H54 (cell line): Measurements from ENCODE around the gene IQCB1.
A peak's percentile ranks its signal among the peaks of the same experiment; 100 is the strongest.
"Not testable (repeated sequence)": the region's sequence is repeated elsewhere in the genome, so short reads cannot be mapped to it uniquely, and the experiment has no call there.

Experiments
- DNase-seq: peaks from one replicate; pipeline ENCODE4 v3.0.0; 2011; ENCODE audit warnings: low spot score, mixed read lengths; ENCODE audit not compliant: insufficient read length
- FAIRE-seq: peaks from 3 replicates; lab custom pipeline; 2011; peaks lifted over from hg19 to GRCh38; lab: Jason Lieb, UNC
- POLR2A ChIP-seq: IDR thresholded peaks from 2 replicates; pipeline ENCODE4 v1.6.1; 2011; ENCODE audit warnings: low read depth, mild to moderate bottlenecking, low read length

Gene IQCB1

GRCh38 chr3:121834671-121835464 is at the start of gene IQCB1, which contains the start of gene EAF2:
IQCB1 (minus strand) TSS chr3:121835060; CDS start chr3:121828960, 6,100 bp downstream.
EAF2 (plus strand) TSS chr3:121835209; CDS start chr3:121835286, 77 bp downstream.
- peak; percentile 45; the same call in 1 of the 2 replicates for TF ChIP-seq POLR2A
- FAIRE-seq (peak; percentile 97), DNase-seq (peak; percentile 84)

GRCh38 chr3:121883507-121883906 is 48.6 kb upstream of the IQCB1 start:
- DNase-seq (no peak), FAIRE-seq (no peak)
- no peak for TF ChIP-seq POLR2A

- DNase-seq = no peak
- TF ChIP-seq POLR2A = no peak
- FAIRE-seq = no peak
Measured at GRCh38 chr3:121878411-121878810, 43.6 kb upstream of the IQCB1 start.

GRCh38 chr3:121871430-121871829 is 36.6 kb upstream of the IQCB1 start:
- TF ChIP-seq POLR2A = no peak
- no peak for FAIRE-seq

GRCh38 chr3:121870717-121871116 is 35.9 kb upstream of the IQCB1 start:
- no peak for FAIRE-seq
- TF ChIP-seq POLR2A = no peak
- DNase-seq = no peak

More at GRCh38 chr3:121871430-121871829, 36.6 kb upstream of the IQCB1 start:
- DNase-seq = no peak

GRCh38 chr3:121869736-121870135 is 34.9 kb upstream of the IQCB1 start:
- FAIRE-seq (no peak), DNase-seq (no peak)
- no peak for TF ChIP-seq POLR2A

- no peak for FAIRE-seq
- no peak for TF ChIP-seq POLR2A
- no peak for DNase-seq
Measured at GRCh38 chr3:121863801-121864200, 28.9 kb upstream of the IQCB1 start.

GRCh38 chr3:121863247-121863646 is 28.4 kb upstream of the IQCB1 start:
- FAIRE-seq, DNase-seq: not testable (repeated sequence)

GRCh38 chr3:121857778-121858177 is 22.9 kb upstream of the IQCB1 start:
- FAIRE-seq, DNase-seq: not testable (repeated sequence)

GRCh38 chr3:121855555-121855954 is 20.7 kb upstream of the IQCB1 start:
- no peak for DNase-seq
- no peak for TF ChIP-seq POLR2A
- FAIRE-seq = no peak

- no peak for FAIRE-seq
- DNase-seq = no peak
- TF ChIP-seq POLR2A = no peak
Measured at GRCh38 chr3:121852256-121852655, 17.4 kb upstream of the IQCB1 start.

GRCh38 chr3:121844892-121845291 is 10.0 kb upstream of the IQCB1 start:
- TF ChIP-seq POLR2A = no peak
- FAIRE-seq = no peak

GRCh38 chr3:121839962-121840361 is 5.1 kb upstream of the IQCB1 start:
- DNase-seq (no peak), FAIRE-seq (no peak)
- no peak for TF ChIP-seq POLR2A

More at GRCh38 chr3:121844892-121845291, 10.0 kb upstream of the IQCB1 start:
- no peak for DNase-seq

- no peak for TF ChIP-seq POLR2A
- no peak for FAIRE-seq
- DNase-seq = no peak
Measured at GRCh38 chr3:121836481-121836880, 1.6 kb upstream of the IQCB1 start.

- DNase-seq (no peak), FAIRE-seq (no peak)
- no peak for TF ChIP-seq POLR2A
Measured at GRCh38 chr3:121836064-121836463, 1.2 kb upstream of the IQCB1 start.
